Superior temporal gyrus (tissue), 1 donor: Measurements from ENCODE around the gene KCNH5.
"Not testable (repeated sequence)": the region's sequence is repeated elsewhere in the genome, so short reads cannot be mapped to it uniquely, and the experiment has no call there.

Source experiments
- DNase-seq: peaks from one replicate; pipeline ENCODE4 v3.0.0-alpha.2; 2016; ENCODE audit errors: extremely low spot score

The KCNH5 gene

GRCh38 chr14:62886461-62886860 is 158.8 kb downstream of the KCNH5 start:
- no peak for DNase-seq

- DNase-seq = no peak
These were observed 159.8 kb downstream of the KCNH5 start for GRCh38 chr14:62885451-62885850.

GRCh38 chr14:62882967-62883366 is 162.3 kb downstream of the KCNH5 start:
- DNase-seq = no peak

GRCh38 chr14:62866376-62866775 is 178.9 kb downstream of the KCNH5 start:
- no peak for DNase-seq

- DNase-seq = no peak
These were observed 180.7 kb downstream of the KCNH5 start for GRCh38 chr14:62864588-62864987.

- not testable (repeated sequence) for DNase-seq
These were observed 187.2 kb downstream of the KCNH5 start for GRCh38 chr14:62858011-62858410.

GRCh38 chr14:62854951-62855350 is 190.3 kb downstream of the KCNH5 start:
- DNase-seq = no peak

GRCh38 chr14:62847168-62847567 is 198.1 kb downstream of the KCNH5 start:
- no peak for DNase-seq

- DNase-seq = no peak
These were observed 200.7 kb downstream of the KCNH5 start for GRCh38 chr14:62844546-62844945.

- DNase-seq = no peak
These were observed 221.2 kb downstream of the KCNH5 start for GRCh38 chr14:62824086-62824485.

- no peak for DNase-seq
These were observed 225.3 kb downstream of the KCNH5 start for GRCh38 chr14:62819931-62820330.

GRCh38 chr14:62807636-62808035 is 237.6 kb downstream of the KCNH5 start:
- DNase-seq = no peak

- DNase-seq = no peak
These were observed 244.7 kb downstream of the KCNH5 start for GRCh38 chr14:62800577-62800976.

- DNase-seq = no peak
These were observed 248.8 kb downstream of the KCNH5 start for GRCh38 chr14:62796431-62796830.

GRCh38 chr14:62792578-62792977 is 252.7 kb downstream of the KCNH5 start:
- DNase-seq = no peak

GRCh38 chr14:62781328-62781727 is 263.9 kb downstream of the KCNH5 start:
- DNase-seq = not testable (repeated sequence)

- no peak for DNase-seq
These were observed 266.4 kb downstream of the KCNH5 start for GRCh38 chr14:62778852-62779251.

GRCh38 chr14:62778310-62778709 is 266.9 kb downstream of the KCNH5 start:
- no peak for DNase-seq

- DNase-seq = no peak
These were observed 267.7 kb downstream of the KCNH5 start for GRCh38 chr14:62777510-62777909.

- no peak for DNase-seq
These were observed 269.0 kb downstream of the KCNH5 start for GRCh38 chr14:62776300-62776699.

GRCh38 chr14:62768753-62769152 is 276.5 kb downstream of the KCNH5 start:
- DNase-seq = no peak

- DNase-seq = no peak
These were observed 281.3 kb downstream of the KCNH5 start for GRCh38 chr14:62763951-62764350.

GRCh38 chr14:62759796-62760195 is 285.5 kb downstream of the KCNH5 start:
- no peak for DNase-seq

- not testable (repeated sequence) for DNase-seq
These were observed 298.4 kb downstream of the KCNH5 start for GRCh38 chr14:62746881-62747280.

- no peak for DNase-seq
These were observed 299.8 kb downstream of the KCNH5 start for GRCh38 chr14:62745496-62745895.
